Measurements from ENCODE around the gene WRNIP1. TPM values are rescaled to one million over a fixed set of nuclear protein-coding genes. Genes with fewer than 3 reads are reported as not detected.

WRNIP1 gene
- total and polyA plus RNA-seq, 2 of the 8 experiments (the other 6 are each of a cell fraction or from before 2014, with no cell fraction given) = 38.2 to 39.2 TPM

GRCh38 chr6:2821554-2821953 lies 56.4 kb downstream of the WRNIP1 start:
- Histone ChIP-seq H3K27ac (ENCODE audit: low read depth, low read length) (no peak overlapping the region), H3K36me3 (ENCODE audit: control insufficient read depth in 2 of 4, insufficient read depth in 4 of 4, low read length in 3 of 4) (no peaks in the 10 kb centered on the region), H3K4me2 (ENCODE audit: insufficient read depth in 1 of 2, low read depth in 2 of 2, low read length in 2 of 2) (no peak overlapping the region), H3K9me3 (ENCODE audit: insufficient read depth in 2 of 2, low read depth in 1 of 2, low read length in 1 of 2) (no peaks in the 10 kb centered on the region), H3K4me1 (replicated peaks in 1 of 4; ENCODE audit: control insufficient read depth in 3 of 4, insufficient read depth in 4 of 4, low read length in 3 of 4) (no peaks in the 10 kb centered on the region), H2BK120ac (replicated peaks; ENCODE audit: low read depth, low read length) (no peak overlapping the region), H3K27me3 (replicated peaks in 1 of 4; ENCODE audit: control insufficient read depth in 3 of 4, extremely low read depth in 1 of 4, insufficient read depth in 3 of 4, low read length in 3 of 4) (no peaks in the 10 kb centered on the region), H3K14ac (ENCODE audit: insufficient read length) (no peak overlapping the region), H2BK20ac (ENCODE audit: low read length) (no peak overlapping the region), H4K5ac (ENCODE audit: insufficient read length, low read depth, low read length) (no peak overlapping the region), H4K8ac (ENCODE audit: extremely low read depth, insufficient read depth, low read length) (no peak overlapping the region), H3K56ac (replicated peaks; ENCODE audit: insufficient read length, low read depth, low read length) (no peak overlapping the region), H3K79me1 (ENCODE audit: low read depth, low read length) (no peaks in the 10 kb centered on the region), H4K20me1 (replicated peaks in 1 of 2; ENCODE audit: control insufficient read depth in 1 of 2, insufficient read depth in 2 of 2, low read length in 2 of 2) (no peaks in the 10 kb centered on the region), H3K9ac (replicated peaks in 1 of 4; ENCODE audit: extremely low read depth in 1 of 4, low read depth in 3 of 4, low read length in 3 of 4) (no peak overlapping the region), H2AK5ac (ENCODE audit: low read depth, low read length) (no peak overlapping the region), H2BK12ac (ENCODE audit: low read depth, low read length) (no peak overlapping the region), H3K18ac (ENCODE audit: extremely low read depth, low read length) (no peak overlapping the region), H2BK15ac (ENCODE audit: low read length) (no peak overlapping the region), H3K23me2 (ENCODE audit: low read depth, low read length) (no peaks in the 10 kb centered on the region; the same call in 1 of the 2 replicates), H3K79me2 (ENCODE audit: control insufficient read depth in 1 of 2, insufficient read depth in 2 of 2, low read length in 2 of 2) (no peaks in the 10 kb centered on the region), H2BK5ac (ENCODE audit: low read depth, low read length) (no peak overlapping the region), H4K91ac (replicated peaks; ENCODE audit: insufficient read length, low read length) (no peak overlapping the region), H2AFZ (ENCODE audit: low read length) (no peak overlapping the region), H3K4me3 (ENCODE audit: extremely low read depth in 1 of 4, insufficient read depth in 2 of 4, low read depth in 3 of 4, low read length in 4 of 4) (no peak overlapping the region), H3K4ac (replicated peaks; ENCODE audit: insufficient read length, low read depth, low read length) (no peak overlapping the region), H3K23ac (ENCODE audit: insufficient read length) (no peak overlapping the region)
- WGBS, 2 experiments (ENCODE audit: extremely low coverage in 1 of 2, insufficient coverage in 1 of 2, insufficient read length in 1 of 2, insufficient replicate concordance in 2 of 2, low coverage in 1 of 2, low lambda C conversion rate in 2 of 2, missing lambda C conversion rate in 1 of 2) = 94% methylated on average over 3 of the region's 3 CpGs; no CpG with 5 or more reads in 1 of the 2 experiments
- FAIRE-seq = no peak
- ChIA-PET POLR2A (ENCODE audit: partially characterized antibody) (no interaction called here), CTCF (ENCODE audit: partially characterized antibody) (interaction anchor here (1.3 kb wide), 1 partner anchor 31 kb away, joined by 4 read pairs; no protein-coding TSS in a partner anchor)
- DNase-seq (ENCODE audit: low read depth in 1 of 2, low spot score in 2 of 2) = no peak
- TF ChIP-seq TCF12 (IDR thresholded peaks at IDR 0.05; ENCODE audit: low read depth, low read length) (no peak), RBBP5 (IDR thresholded peaks at IDR 0.05; ENCODE audit: borderline replicate concordance, low read depth, low read length) (no peak), CEBPB (IDR thresholded peaks at IDR 0.05; ENCODE audit: low read depth, low read length) (no peak), E2F6 (IDR thresholded peaks at IDR 0.05) (no peak), RAD21 (IDR thresholded peaks at IDR 0.05 in 1 of 2, conservative IDR thresholded peaks at IDR 0.05 in 1 of 2; ENCODE audit: low read depth in 2 of 2, low read length in 2 of 2) (no peak), FOSL1 (IDR thresholded peaks at IDR 0.05; ENCODE audit: insufficient read depth, low read depth, low read length) (no peak), SUZ12 (IDR thresholded peaks at IDR 0.05; ENCODE audit: low read length) (no peak)

Measured in H1 (cell line).